Measurements from ENCODE around the gene MAZ. TPM values are rescaled to one million over a fixed set of nuclear protein-coding genes. Genes with fewer than 3 reads are reported as not detected.

Gene MAZ
- total RNA-seq, 2 donors from 2014 or later, result 33.0 to 86.6 TPM

DNA sequence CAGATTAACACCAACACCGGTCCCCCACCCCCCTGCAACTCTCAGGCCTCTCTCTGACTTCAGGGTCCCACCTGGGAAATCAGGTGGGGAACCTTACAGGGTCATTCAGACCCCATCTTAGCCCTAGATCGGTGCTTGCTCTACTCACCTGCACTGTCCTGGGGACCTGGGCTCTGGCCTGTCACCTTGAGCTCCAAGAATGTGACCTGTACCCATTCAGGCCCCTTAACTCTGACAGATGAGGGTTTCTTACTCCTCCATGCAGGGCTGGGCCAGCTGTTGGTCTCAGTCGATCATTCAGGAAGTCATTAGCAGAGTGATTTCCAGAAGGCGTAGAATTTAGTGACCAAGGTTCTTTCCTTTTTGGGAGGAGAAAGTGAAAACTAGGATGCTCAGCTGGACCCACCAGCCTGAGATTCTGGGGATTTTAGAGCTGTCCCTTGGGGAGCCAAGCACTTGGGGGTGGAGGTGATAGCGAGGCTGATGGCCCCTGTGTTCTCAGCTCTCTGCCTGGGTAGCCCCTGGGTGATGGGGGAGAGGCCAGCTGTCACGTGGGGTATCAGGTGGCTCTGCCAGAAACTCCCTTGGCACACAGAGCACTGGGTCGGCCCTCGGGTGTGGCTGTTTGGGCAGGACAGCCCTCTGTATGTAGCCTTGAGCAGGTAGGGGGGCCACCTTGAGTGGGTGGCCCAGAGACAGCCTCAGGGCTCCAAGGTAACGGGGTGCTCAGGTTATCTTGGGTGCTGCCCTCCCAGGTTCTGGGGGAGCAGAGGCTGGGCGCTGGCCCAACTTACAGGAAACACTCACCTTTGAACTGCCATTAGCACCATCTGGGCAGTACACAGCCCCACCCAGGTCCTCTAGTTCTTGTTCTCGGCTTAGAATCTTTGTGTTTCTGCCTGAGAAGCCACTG is 14.7 kb downstream of the MAZ start:
- Histone ChIP-seq H3K4me3 (peak overlapping the region; percentile 66 to 74), H3K4me1 (peaks cover 0 to 81% of the 10 kb centered on the region in 2 donors), H3K27ac (peak overlapping the region; percentile 81 to 84), H3K9me3 (no peaks in the 10 kb centered on the region), H3K27me3 (no peaks in the 10 kb centered on the region), H3K36me3 (peaks cover 10% of the 10 kb centered on the region)
- TF ChIP-seq, protein P1, sequence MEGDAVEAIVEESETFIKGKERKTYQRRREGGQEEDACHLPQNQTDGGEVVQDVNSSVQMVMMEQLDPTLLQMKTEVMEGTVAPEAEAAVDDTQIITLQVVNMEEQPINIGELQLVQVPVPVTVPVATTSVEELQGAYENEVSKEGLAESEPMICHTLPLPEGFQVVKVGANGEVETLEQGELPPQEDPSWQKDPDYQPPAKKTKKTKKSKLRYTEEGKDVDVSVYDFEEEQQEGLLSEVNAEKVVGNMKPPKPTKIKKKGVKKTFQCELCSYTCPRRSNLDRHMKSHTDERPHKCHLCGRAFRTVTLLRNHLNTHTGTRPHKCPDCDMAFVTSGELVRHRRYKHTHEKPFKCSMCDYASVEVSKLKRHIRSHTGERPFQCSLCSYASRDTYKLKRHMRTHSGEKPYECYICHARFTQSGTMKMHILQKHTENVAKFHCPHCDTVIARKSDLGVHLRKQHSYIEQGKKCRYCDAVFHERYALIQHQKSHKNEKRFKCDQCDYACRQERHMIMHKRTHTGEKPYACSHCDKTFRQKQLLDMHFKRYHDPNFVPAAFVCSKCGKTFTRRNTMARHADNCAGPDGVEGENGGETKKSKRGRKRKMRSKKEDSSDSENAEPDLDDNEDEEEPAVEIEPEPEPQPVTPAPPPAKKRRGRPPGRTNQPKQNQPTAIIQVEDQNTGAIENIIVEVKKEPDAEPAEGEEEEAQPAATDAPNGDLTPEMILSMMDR (IDR thresholded peaks at IDR 0.05), result no peak
- no peak for DNase-seq (ENCODE audit: low spot score)

- DNase-seq (ENCODE audit: low spot score), result no peak
- Histone ChIP-seq H3K27me3 (no peaks in the 10 kb centered on the region), H3K9me3 (no peaks in the 10 kb centered on the region), H3K36me3 (peaks cover 10% of the 10 kb centered on the region), H3K27ac (peak overlapping the region; percentile 81 to 84), H3K4me1 (peaks cover 0 to 80% of the 10 kb centered on the region in 2 donors), H3K4me3 (peak overlapping the region; percentile 66 to 74)
- TF ChIP-seq, protein P1 (IDR thresholded peaks at IDR 0.05), result no peak
Observed at GRCh38 chr16:29821643-29822115, 15.3 kb downstream of the MAZ start.

GRCh38 chr16:29824589-29825144 is 18.3 kb downstream of the MAZ start:
- TF ChIP-seq, protein P1 (IDR thresholded peaks at IDR 0.05), result no peak
- no peaks in the 10 kb centered on the region for H3K9me3 ChIP-seq
- no peaks in the 10 kb centered on the region for H3K36me3 ChIP-seq
- peak overlapping the region; percentile 81 to 82 for H3K27ac ChIP-seq
- no peaks in the 10 kb centered on the region for H3K27me3 ChIP-seq
- peaks cover 0 to 62% of the 10 kb centered on the region in 2 donors for H3K4me1 ChIP-seq
- no peak overlapping the region for H3K4me3 ChIP-seq
- DNase-seq (ENCODE audit: low spot score), result no peak

- H3K4me3 ChIP-seq, result no peak overlapping the region
Observed at GRCh38 chr16:29825145-29826044, 19.1 kb downstream of the MAZ start.

DNA sequence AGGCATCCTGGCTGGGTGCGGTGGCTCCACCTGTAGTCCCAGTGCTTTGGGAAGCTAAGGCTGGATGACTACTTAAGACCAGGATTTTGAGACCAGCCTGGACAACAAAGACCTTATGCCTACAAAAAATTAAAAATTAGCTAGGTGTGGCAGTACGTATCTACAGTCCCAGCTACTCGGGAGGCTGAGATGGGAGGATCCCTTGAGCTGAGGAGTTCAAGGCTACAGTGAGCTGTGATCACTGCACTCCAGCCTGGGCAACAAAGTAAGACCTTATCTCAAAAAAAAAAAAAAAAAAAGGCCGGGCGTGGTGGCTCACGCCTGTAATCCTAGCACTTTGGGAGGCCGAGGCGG is 20.0 kb downstream of the MAZ start:
- Histone ChIP-seq H3K4me1 (peaks cover 0 to 48% of the 10 kb centered on the region in 2 donors), H3K9me3 (no peaks in the 10 kb centered on the region)
- TF ChIP-seq, protein P1 (IDR thresholded peaks at IDR 0.05), result no peak

More at GRCh38 chr16:29825145-29826044, 19.1 kb downstream of the MAZ start:
- Histone ChIP-seq H3K36me3 (no peaks in the 10 kb centered on the region), H3K27ac (peak overlapping the region; percentile 81 to 82), H3K27me3 (no peaks in the 10 kb centered on the region), H3K9me3 (no peaks in the 10 kb centered on the region), H3K4me1 (peaks cover 0 to 55% of the 10 kb centered on the region in 2 donors)
- DNase-seq (ENCODE audit: low spot score), result peak; percentile 81
- TF ChIP-seq, protein P1 (IDR thresholded peaks at IDR 0.05), result no peak

More for the DNA sequence above, 20.0 kb downstream of the MAZ start:
- H3K27me3 ChIP-seq, result no peaks in the 10 kb centered on the region
- peaks cover 6% of the 10 kb centered on the region for H3K36me3 ChIP-seq
- peak overlapping the region; percentile 81 to 82 for H3K27ac ChIP-seq
- H3K4me3 ChIP-seq, result no peak overlapping the region
- DNase-seq (ENCODE audit: low spot score), result no peak
